HG02763 (cell line): Measurements from ENCODE around the gene PCDHAC2.

ENCODE experiments used
- ATAC-seq: cut with Tn5 transposase; IDR thresholded peaks from one replicate; pipeline ENCODE4 v1.9.1; 2021; ENCODE audit warnings: mild to moderate bottlenecking, moderate library complexity; ENCODE audit not compliant: unreplicated experiment

Gene PCDHAC2

GRCh38 chr5:140966293-140967225 lies at the start of gene PCDHAC2:
Gene PCDHAC2 (plus strand): TSS chr5:140966476. CDS start chr5:140966767, 291 bp downstream.
- no peak for ATAC-seq

GRCh38 chr5:140923601-140924000 lies 42.7 kb upstream of the PCDHAC2 start:
- no peak for ATAC-seq

GRCh38 chr5:140925806-140926442 lies 40.4 kb upstream of the PCDHAC2 start, which contains the start of gene PCDHAC1:
Gene PCDHAC1 (plus strand): TSS chr5:140926299. CDS start chr5:140926893, 594 bp downstream.
- ATAC-seq = no peak

- ATAC-seq = no peak
These were observed 39.6 kb upstream of the PCDHAC2 start for GRCh38 chr5:140926443-140927227.

- no peak for ATAC-seq
These were observed 39.1 kb upstream of the PCDHAC2 start for GRCh38 chr5:140927228-140927573.

- no peak for ATAC-seq
These were observed 31.2 kb upstream of the PCDHAC2 start for GRCh38 chr5:140934964-140935606.

- no peak for ATAC-seq
These were observed 19.7 kb upstream of the PCDHAC2 start for GRCh38 chr5:140946578-140946977.

- ATAC-seq = no peak
These were observed 14.6 kb upstream of the PCDHAC2 start for GRCh38 chr5:140951636-140952035.

- no peak for ATAC-seq
These were observed 13.0 kb upstream of the PCDHAC2 start for GRCh38 chr5:140953234-140953633.

- no peak for ATAC-seq
These were observed 4.1 kb upstream of the PCDHAC2 start for GRCh38 chr5:140962190-140962589.

GRCh38 chr5:140964356-140964755 lies 1.9 kb upstream of the PCDHAC2 start:
- ATAC-seq = no peak

GRCh38 chr5:140965905-140966292 lies 377 bp upstream of the PCDHAC2 start:
- ATAC-seq = no peak

- no peak for ATAC-seq
These were observed 1.1 kb downstream of the PCDHAC2 start for GRCh38 chr5:140967226-140967893.

GRCh38 chr5:140969880-140970279 lies 3.6 kb downstream of the PCDHAC2 start:
- ATAC-seq = no peak

- ATAC-seq = no peak
These were observed 7.3 kb downstream of the PCDHAC2 start for GRCh38 chr5:140973550-140973949.

- ATAC-seq = no peak
These were observed 10.7 kb downstream of the PCDHAC2 start for GRCh38 chr5:140977003-140977402.

GRCh38 chr5:140978260-140978659 lies 12.0 kb downstream of the PCDHAC2 start:
- ATAC-seq = no peak

GRCh38 chr5:140978983-140979382 lies 12.7 kb downstream of the PCDHAC2 start:
- ATAC-seq = no peak

- ATAC-seq = no peak
These were observed 15.9 kb downstream of the PCDHAC2 start for GRCh38 chr5:140982083-140982716.

- ATAC-seq = no peak
These were observed 19.8 kb downstream of the PCDHAC2 start for GRCh38 chr5:140986117-140986521.
